Measurements from ENCODE around the gene RNF212.

GRCh38 chr4:1092983-1093361, 20.4 kb downstream of the RNF212 start:
- TF ChIP-seq POLR2A (IDR thresholded peaks at IDR 0.05; ENCODE audit: low read depth, low read length): no peak
- no peak for TF ChIP-seq TAF1 (IDR thresholded peaks at IDR 0.05; ENCODE audit: low read depth, low read length)
- TF ChIP-seq POLR2AphosphoS5 (IDR thresholded peaks at IDR 0.05; ENCODE audit: low read depth, low read length): no peak
- TF ChIP-seq SPI1 (IDR thresholded peaks at IDR 0.05; ENCODE audit: low read depth, low read length): no peak
- no peak for TF ChIP-seq POU2F2 (IDR thresholded peaks at IDR 0.05; ENCODE audit: low read depth, low read length)
- no peak for TF ChIP-seq PAX5 (IDR thresholded peaks at IDR 0.05; ENCODE audit: insufficient read depth, low read length, severe bottlenecking)

All from GM12891 (cell line).